Fibroblast of mammary gland (primary cell): Measurements from ENCODE around the gene IMPG2.

Source experiments
- DNase-seq: peaks from one replicate; pipeline ENCODE4 v3.0.0-alpha.2; 2010; ENCODE audit warnings: low read depth
- H3K4me3 ChIP-seq: 2 replicates; pipeline ENCODE4 v1.5.1; 2011; ENCODE audit warnings: low read depth, mild to moderate bottlenecking, low read length, moderate library complexity; ENCODE audit not compliant: control insufficient read depth
- TF ChIP-seq, protein P1 (sequence below): conservative IDR thresholded peaks from 2 replicates; pipeline ENCODE4 v1.5.1; 2011; ENCODE audit warnings: low read depth, low read length, inconsistent platforms; ENCODE audit not compliant: control insufficient read depth, insufficient read depth

The IMPG2 gene

DNA sequence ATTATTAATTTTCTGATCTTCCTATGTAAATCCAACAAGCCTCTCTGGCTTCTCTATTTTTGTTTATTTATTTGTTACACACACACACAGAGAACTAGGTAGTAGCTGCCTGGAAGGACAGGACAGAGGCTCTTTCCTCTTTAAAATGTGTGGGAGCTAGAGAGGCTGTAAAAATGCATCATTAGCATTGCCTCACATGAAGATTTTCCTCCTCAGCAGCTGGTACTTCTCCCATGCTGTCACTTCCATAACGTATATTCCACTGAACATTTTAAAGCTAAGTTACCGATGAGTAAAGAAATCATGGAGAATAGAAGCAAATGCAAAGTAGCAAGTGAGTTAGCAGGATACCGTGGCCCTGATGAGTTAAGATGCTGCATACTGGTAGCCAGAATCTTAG lies 63.9 kb downstream of the IMPG2 start:
- no peak overlapping the region for H3K4me3 ChIP-seq
- no peak for DNase-seq
- TF ChIP-seq, protein P1, sequence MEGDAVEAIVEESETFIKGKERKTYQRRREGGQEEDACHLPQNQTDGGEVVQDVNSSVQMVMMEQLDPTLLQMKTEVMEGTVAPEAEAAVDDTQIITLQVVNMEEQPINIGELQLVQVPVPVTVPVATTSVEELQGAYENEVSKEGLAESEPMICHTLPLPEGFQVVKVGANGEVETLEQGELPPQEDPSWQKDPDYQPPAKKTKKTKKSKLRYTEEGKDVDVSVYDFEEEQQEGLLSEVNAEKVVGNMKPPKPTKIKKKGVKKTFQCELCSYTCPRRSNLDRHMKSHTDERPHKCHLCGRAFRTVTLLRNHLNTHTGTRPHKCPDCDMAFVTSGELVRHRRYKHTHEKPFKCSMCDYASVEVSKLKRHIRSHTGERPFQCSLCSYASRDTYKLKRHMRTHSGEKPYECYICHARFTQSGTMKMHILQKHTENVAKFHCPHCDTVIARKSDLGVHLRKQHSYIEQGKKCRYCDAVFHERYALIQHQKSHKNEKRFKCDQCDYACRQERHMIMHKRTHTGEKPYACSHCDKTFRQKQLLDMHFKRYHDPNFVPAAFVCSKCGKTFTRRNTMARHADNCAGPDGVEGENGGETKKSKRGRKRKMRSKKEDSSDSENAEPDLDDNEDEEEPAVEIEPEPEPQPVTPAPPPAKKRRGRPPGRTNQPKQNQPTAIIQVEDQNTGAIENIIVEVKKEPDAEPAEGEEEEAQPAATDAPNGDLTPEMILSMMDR, result no peak

DNA sequence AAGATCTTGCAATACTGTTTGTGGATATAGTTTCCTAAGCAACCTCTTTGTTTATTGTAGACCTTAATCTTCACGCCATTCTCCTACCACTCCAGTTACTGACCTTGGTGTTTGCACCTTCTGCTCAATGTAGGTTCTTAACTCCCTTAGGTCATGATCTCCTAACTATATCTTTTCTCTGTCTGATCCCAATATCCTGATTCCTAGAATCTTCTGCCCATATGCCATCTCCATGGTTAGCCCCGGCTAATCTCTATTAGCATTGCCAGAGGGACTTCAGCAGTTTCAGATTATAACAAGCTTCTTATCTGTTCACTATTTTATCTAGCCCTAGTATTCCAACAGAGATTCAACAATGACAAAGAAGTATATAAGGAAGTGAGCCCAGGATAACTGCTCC lies 64.9 kb downstream of the IMPG2 start:
- no peak for DNase-seq
- H3K4me3 ChIP-seq, result no peak overlapping the region
- TF ChIP-seq, protein P1, result no peak

DNA sequence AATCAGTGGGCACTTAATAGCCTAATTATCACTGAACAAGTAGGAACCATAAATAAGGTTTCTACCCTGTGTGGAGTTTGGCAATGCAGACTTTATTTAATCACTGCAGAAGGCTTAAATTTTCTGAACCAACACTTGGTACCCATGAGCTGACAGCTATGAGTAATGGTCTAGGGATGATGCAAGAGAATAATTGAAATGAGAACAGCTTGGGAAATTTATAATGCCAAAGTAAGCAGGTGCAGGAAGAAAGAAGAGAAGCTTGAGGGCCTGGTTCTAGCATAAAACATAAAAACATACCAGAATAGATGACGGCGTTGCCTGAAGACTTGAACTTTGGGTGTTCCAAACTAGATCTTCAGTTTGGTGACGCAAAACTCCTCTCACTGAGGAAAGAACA lies 67.0 kb downstream of the IMPG2 start:
- no peak for DNase-seq
- no peak overlapping the region for H3K4me3 ChIP-seq
- TF ChIP-seq, protein P1, result no peak

DNA sequence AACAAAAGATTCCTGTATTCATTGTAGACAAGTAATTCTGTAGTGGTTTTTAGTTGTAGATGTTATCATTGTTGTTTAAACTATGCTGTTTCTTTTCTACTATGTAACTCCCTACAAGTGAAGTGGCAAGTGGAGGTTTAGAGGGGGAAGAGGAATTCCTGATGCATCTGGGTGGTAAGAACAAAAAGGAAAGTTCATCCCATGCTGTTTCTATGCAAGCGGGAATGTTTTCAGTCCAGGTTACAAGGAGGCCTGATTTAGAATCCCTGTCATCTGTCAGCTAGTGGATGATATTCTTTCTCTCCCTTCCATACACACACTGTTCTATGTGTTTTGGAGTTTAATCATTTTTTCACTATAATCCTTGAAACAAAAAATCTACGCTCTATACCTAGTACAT lies 67.4 kb downstream of the IMPG2 start:
- no peak overlapping the region for H3K4me3 ChIP-seq
- TF ChIP-seq, protein P1, result no peak
- DNase-seq, result no peak

DNA sequence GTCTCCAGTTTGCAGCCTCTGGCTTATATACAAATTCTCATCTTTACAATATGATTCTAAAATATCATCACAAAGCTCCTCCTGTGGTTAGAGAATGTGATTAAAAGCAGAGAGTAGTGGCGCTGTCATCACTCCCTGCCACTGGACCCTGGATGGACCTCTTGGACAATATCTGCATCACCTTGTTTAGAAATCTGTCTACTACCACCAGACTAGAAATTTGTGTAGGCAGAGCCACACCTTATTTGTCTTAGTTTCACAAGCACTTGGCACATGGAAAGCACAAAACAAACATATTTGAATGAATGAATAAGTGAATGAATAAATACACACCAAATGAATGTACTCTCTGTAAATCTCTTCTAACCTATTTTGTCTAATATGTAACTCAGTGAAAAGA lies 68.1 kb downstream of the IMPG2 start:
- DNase-seq, result no peak
- no peak overlapping the region for H3K4me3 ChIP-seq
- TF ChIP-seq, protein P1, result no peak

DNA sequence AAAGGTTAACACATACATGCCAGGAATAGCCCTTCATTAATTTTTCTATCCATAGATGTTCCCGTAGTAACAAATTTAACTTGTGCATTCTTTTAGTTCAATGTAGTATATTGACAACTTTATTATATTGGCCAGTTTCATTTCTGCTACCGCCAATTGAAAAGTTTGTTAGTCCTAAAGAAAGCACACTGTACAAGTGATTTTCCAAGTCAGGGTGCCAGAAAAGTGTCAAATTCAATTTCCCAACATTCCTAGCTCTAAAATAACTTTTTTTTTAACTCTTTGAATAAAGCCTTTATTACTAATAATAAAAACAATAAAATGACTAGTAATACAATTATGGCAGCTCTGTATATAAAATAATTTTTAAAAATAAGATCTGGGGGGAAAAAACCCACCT lies 68.9 kb downstream of the IMPG2 start:
- no peak overlapping the region for H3K4me3 ChIP-seq

More for the DNA sequence above, 68.9 kb downstream of the IMPG2 start:
- DNase-seq, result no peak
- TF ChIP-seq, protein P1, result no peak
